HG03439 (cell line): ENCODE results near the gene MAN2B2.
A peak's percentile ranks its signal among the peaks of the same experiment; 100 is the strongest.
"Not testable (repeated sequence)": the region's sequence is repeated elsewhere in the genome, so short reads cannot be mapped to it uniquely, and the experiment has no call there.

Experiments
- ATAC-seq: cut with Tn5 transposase; IDR thresholded peaks from one replicate; pipeline ENCODE4 v1.9.1; 2021; ENCODE audit warnings: mild to moderate bottlenecking, moderate library complexity; ENCODE audit not compliant: unreplicated experiment

The MAN2B2 gene

GRCh38 chr4:6639137-6639680 lies 64.2 kb downstream of the MAN2B2 start:
- ATAC-seq: no peak

- peak; percentile 86 for ATAC-seq
These were observed 65.5 kb downstream of the MAN2B2 start, which contains the start of gene MRFAP1 for GRCh38 chr4:6640292-6641163. TSS of gene MRFAP1 (plus strand) at chr4:6640685. CDS start at chr4:6640863, 178 bp downstream.

GRCh38 chr4:6641164-6641970 lies 66.4 kb downstream of the MAN2B2 start:
- peak; percentile 20 for ATAC-seq

- no peak for ATAC-seq
These were observed 67.0 kb downstream of the MAN2B2 start for GRCh38 chr4:6641971-6642320.

GRCh38 chr4:6643141-6643847 lies 68.3 kb downstream of the MAN2B2 start:
- ATAC-seq: no peak

- ATAC-seq: no peak
These were observed 70.0 kb downstream of the MAN2B2 start for GRCh38 chr4:6644792-6645530.

GRCh38 chr4:6647169-6647568 lies 72.2 kb downstream of the MAN2B2 start:
- ATAC-seq: no peak

GRCh38 chr4:6647582-6648230 lies 72.7 kb downstream of the MAN2B2 start:
- no peak for ATAC-seq

- no peak for ATAC-seq
These were observed 74.2 kb downstream of the MAN2B2 start for GRCh38 chr4:6649216-6649615.

GRCh38 chr4:6654211-6654610 lies 79.2 kb downstream of the MAN2B2 start:
- not testable (repeated sequence) for ATAC-seq

GRCh38 chr4:6655291-6655690 lies 80.3 kb downstream of the MAN2B2 start:
- ATAC-seq: not testable (repeated sequence)

GRCh38 chr4:6655924-6656323 lies 80.9 kb downstream of the MAN2B2 start:
- no peak for ATAC-seq

- ATAC-seq: no peak
These were observed 82.5 kb downstream of the MAN2B2 start for GRCh38 chr4:6657242-6658208.

GRCh38 chr4:6658209-6658595 lies 83.2 kb downstream of the MAN2B2 start:
- ATAC-seq: no peak

GRCh38 chr4:6658597-6659075 lies 83.6 kb downstream of the MAN2B2 start:
- ATAC-seq: no peak

GRCh38 chr4:6659897-6660296 lies 84.9 kb downstream of the MAN2B2 start:
- no peak for ATAC-seq

- ATAC-seq: no peak
These were observed 85.4 kb downstream of the MAN2B2 start for GRCh38 chr4:6660430-6660829.

- ATAC-seq: no peak
These were observed 87.6 kb downstream of the MAN2B2 start for GRCh38 chr4:6662591-6662990.
